Measurements from ENCODE around the gene ZBTB21.

DNA sequence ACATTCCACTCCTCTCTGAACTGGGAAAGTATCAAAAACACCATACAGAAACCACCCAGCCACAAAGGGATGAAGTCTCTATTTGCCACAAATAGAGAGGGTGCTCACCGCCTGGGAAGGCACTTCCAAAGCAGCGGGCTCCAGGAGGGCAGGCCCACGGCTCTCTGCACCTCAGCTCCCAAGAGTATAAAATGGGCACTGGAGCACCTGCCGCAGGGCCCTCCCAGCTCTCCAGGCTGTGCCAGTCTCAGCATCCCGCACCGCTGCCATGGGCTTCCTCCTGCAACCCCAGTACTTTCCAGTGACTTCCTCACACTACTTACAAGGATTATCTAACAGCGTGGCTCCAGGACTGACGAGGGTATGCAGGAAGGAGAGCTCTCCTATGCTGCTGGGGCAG is 70.8 kb downstream of the ZBTB21 start:
- TF ChIP-seq, protein P1, sequence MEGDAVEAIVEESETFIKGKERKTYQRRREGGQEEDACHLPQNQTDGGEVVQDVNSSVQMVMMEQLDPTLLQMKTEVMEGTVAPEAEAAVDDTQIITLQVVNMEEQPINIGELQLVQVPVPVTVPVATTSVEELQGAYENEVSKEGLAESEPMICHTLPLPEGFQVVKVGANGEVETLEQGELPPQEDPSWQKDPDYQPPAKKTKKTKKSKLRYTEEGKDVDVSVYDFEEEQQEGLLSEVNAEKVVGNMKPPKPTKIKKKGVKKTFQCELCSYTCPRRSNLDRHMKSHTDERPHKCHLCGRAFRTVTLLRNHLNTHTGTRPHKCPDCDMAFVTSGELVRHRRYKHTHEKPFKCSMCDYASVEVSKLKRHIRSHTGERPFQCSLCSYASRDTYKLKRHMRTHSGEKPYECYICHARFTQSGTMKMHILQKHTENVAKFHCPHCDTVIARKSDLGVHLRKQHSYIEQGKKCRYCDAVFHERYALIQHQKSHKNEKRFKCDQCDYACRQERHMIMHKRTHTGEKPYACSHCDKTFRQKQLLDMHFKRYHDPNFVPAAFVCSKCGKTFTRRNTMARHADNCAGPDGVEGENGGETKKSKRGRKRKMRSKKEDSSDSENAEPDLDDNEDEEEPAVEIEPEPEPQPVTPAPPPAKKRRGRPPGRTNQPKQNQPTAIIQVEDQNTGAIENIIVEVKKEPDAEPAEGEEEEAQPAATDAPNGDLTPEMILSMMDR (IDR thresholded peaks at IDR 0.05 in 8 of 11, conservative IDR thresholded peaks at IDR 0.05 in 3 of 11): no peak
- TF ChIP-seq POLR2A (IDR thresholded peaks at IDR 0.05): no peak

Measured in spleen (tissue), 7 donors.